OCI-LY1 (cell line): Measurements from ENCODE around the gene CDH4.

Experiments
- H2AFZ ChIP-seq: fragments of 200-600 bp; sonication (generic), shearing (Covaris generic); 2 replicates; pipeline ENCODE4 v1.6.0; 2014; ENCODE audit warnings: antibody characterized with exemption, mild to moderate bottlenecking, low read length
- H3F3A ChIP-seq: fragments of 200-600 bp; sonication (generic), shearing (Covaris generic); 2 replicates; pipeline ENCODE4 v1.6.0; 2014; ENCODE audit warnings: mild to moderate bottlenecking, antibody characterized with exemption, low read length, moderate library complexity; ENCODE audit not compliant: insufficient read depth
- H3K27ac ChIP-seq: fragments of 200-600 bp; sonication (generic); 2 replicates; pipeline ENCODE4 v1.5.1; 2014; ENCODE audit warnings: low read length, mixed run types, mild to moderate bottlenecking, low read depth; ENCODE audit not compliant: poor library complexity, severe bottlenecking
- H3K27me3 ChIP-seq: fragments of 200-600 bp; sonication (generic); 2 replicates; pipeline ENCODE4 v1.6.0; 2014; ENCODE audit warnings: antibody characterized with exemption, mild to moderate bottlenecking, low read length, moderate library complexity; ENCODE audit not compliant: insufficient read depth
- H3K36me3 ChIP-seq: fragments of 200-600 bp; sonication (generic); 2 replicates; pipeline ENCODE4 v1.6.1; 2014; ENCODE audit warnings: mild to moderate bottlenecking, antibody characterized with exemption, low read length, moderate library complexity, mixed read lengths; ENCODE audit not compliant: insufficient read depth
- H3K4me1 ChIP-seq: fragments of 200-600 bp; sonication (generic); 2 replicates; pipeline ENCODE4 v1.5.1; 2014; ENCODE audit warnings: mild to moderate bottlenecking, low read length, moderate library complexity; ENCODE audit not compliant: insufficient read depth, severe bottlenecking
- H3K4me2 ChIP-seq: fragments of 200-600 bp; sonication (generic), shearing (Covaris generic); 2 replicates; pipeline ENCODE4 v1.6.1; 2014; ENCODE audit warnings: low read length
- H3K4me3 ChIP-seq: fragments of 200-600 bp; sonication (generic); 2 replicates; pipeline ENCODE4 v1.5.1; 2014; ENCODE audit warnings: low read length, low read depth, mild to moderate bottlenecking, mixed read lengths; ENCODE audit not compliant: poor library complexity, severe bottlenecking
- H3K79me2 ChIP-seq: fragments of 200-600 bp; shearing (Covaris generic); 2 replicates; pipeline ENCODE4 v1.6.1; 2016; ENCODE audit warnings: mixed run types, low read length, mixed read lengths; ENCODE audit not compliant: insufficient read depth
- H3K9ac ChIP-seq: fragments of 200-600 bp; sonication (generic), shearing (Covaris generic); 2 replicates; pipeline ENCODE4 v1.6.1; 2014; ENCODE audit warnings: mild to moderate bottlenecking, low read length, mixed read lengths
- H3K9me2 ChIP-seq: fragments of 200-600 bp; sonication (generic), shearing (Covaris generic); 2 replicates; pipeline ENCODE4 v1.6.1; 2014; ENCODE audit warnings: low read depth, mild to moderate bottlenecking, low read length, mixed read lengths
- H3K9me3 ChIP-seq: fragments of 200-600 bp; shearing (Covaris generic); 2 replicates; pipeline ENCODE4 v1.6.1; 2014; ENCODE audit warnings: low read length, mixed read lengths
- H4K20me1 ChIP-seq: fragments of 200-600 bp; sonication (generic), shearing (Covaris generic); 2 replicates; pipeline ENCODE4 v1.6.0; 2016; ENCODE audit warnings: mild to moderate bottlenecking, low read length; ENCODE audit not compliant: insufficient read depth
- CTCF ChIP-seq: fragments of 200-600 bp; sonication (generic), shearing (Covaris generic); IDR thresholded peaks from 2 replicates; pipeline ENCODE4 v1.5.1; 2017; ENCODE audit warnings: mild to moderate bottlenecking, antibody characterized with exemption, low read length, moderate library complexity, mixed read lengths
- EZH2 ChIP-seq: fragments of 200-600 bp; sonication (generic), shearing (Covaris generic); IDR thresholded peaks from 2 replicates; pipeline ENCODE4 v1.8.0; 2017; ENCODE audit warnings: borderline replicate concordance, mixed run types, mild to moderate bottlenecking, antibody characterized with exemption, low read length, moderate library complexity, mixed read lengths

The CDH4 gene

GRCh38 chr20:61963149-61963548 is 711.1 kb downstream of the CDH4 start:
- Histone ChIP-seq H4K20me1 (no peaks in the 10 kb centered on the region), H3K9me2 (no peaks in the 10 kb centered on the region)

GRCh38 chr20:61963885-61964674 is 712.0 kb downstream of the CDH4 start:
- no peaks in the 10 kb centered on the region for H4K20me1 ChIP-seq
- H3K4me3 ChIP-seq = no peak overlapping the region
- no peaks in the 10 kb centered on the region for H3K4me1 ChIP-seq
- no peaks in the 10 kb centered on the region for H3F3A ChIP-seq
- no peaks in the 10 kb centered on the region for H3K9me2 ChIP-seq
- H3K36me3 ChIP-seq = no peaks in the 10 kb centered on the region
- no peak overlapping the region for H3K27ac ChIP-seq
- no peak overlapping the region for H3K9ac ChIP-seq
- peaks cover 3% of the 10 kb centered on the region; the same call in 1 of the 2 replicates for H3K27me3 ChIP-seq
- no peak overlapping the region for H3K4me2 ChIP-seq
- H3K79me2 ChIP-seq = no peaks in the 10 kb centered on the region
- no peak for TF ChIP-seq CTCF
- TF ChIP-seq EZH2 = no peak
- H3K9me3 ChIP-seq = no peaks in the 10 kb centered on the region
- no peak overlapping the region for H2AFZ ChIP-seq

More at GRCh38 chr20:61963149-61963548, 711.1 kb downstream of the CDH4 start:
- peaks cover 3% of the 10 kb centered on the region; the same call in 1 of the 2 replicates for H3K27me3 ChIP-seq
- no peak overlapping the region for H3K27ac ChIP-seq
- H3K9ac ChIP-seq = no peak overlapping the region
- no peaks in the 10 kb centered on the region for H3K9me3 ChIP-seq
- H3K36me3 ChIP-seq = no peaks in the 10 kb centered on the region
- H2AFZ ChIP-seq = no peak overlapping the region
- no peaks in the 10 kb centered on the region for H3K4me1 ChIP-seq
- no peaks in the 10 kb centered on the region for H3K79me2 ChIP-seq
- TF ChIP-seq EZH2 (no peak), CTCF (no peak)
- H3F3A ChIP-seq = no peaks in the 10 kb centered on the region
- no peak overlapping the region for H3K4me3 ChIP-seq
- H3K4me2 ChIP-seq = no peak overlapping the region

DNA sequence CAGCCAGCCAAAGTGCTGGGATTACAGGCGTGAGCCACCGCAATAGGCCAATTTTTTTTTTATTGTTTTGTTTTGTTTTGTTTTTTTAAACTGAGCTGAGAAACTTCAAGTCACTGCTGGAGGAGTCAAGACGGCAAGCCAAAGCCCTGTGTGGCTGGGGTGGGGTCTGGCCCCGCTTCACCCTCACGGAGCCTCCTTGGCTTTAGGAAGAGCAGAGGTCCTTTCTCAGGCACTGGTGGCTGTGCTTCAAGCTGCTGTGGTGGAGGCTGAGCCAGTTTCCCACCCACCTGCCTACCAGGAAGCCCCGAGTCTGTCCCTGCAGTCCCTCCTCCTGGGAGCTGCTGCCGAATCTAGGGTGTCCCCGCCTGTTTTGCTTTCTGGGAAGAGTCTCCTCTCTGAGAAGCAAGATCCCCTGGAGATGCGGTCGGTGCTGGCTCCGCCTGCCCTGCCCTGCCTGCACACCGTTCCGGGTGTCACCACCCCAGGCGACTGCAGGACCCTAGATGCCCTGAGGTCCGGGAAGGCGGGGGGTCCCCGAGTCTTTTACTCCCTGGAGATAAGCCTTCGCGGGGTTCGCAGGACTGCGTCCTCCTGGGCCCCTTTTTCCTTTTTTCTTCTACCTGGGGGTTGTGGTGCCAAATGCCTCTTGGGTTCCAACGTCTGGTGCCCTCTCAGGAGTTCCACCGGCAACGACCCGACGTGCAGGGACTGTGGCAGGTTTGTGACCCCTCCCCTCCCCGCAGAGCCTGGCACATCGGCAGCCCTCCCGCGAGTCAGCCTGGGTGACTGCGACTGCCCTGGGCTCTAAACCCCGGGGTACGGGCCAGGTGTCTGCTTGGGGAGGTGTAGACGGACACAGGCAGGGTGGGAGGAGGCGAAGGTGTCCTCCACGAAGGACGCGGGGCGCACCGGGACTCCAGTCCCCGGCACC is 712.9 kb downstream of the CDH4 start:
- Histone ChIP-seq H3K27me3 (0 out of 2 replicates have a peak, but pooled peaks cover 3% of the 10 kb centered on the region), H3K9me2 (no peaks in the 10 kb centered on the region), H3K27ac (no peak overlapping the region), H3K4me3 (no peak overlapping the region), H2AFZ (no peak overlapping the region), H3K36me3 (no peaks in the 10 kb centered on the region), H3K4me1 (no peaks in the 10 kb centered on the region), H4K20me1 (no peaks in the 10 kb centered on the region), H3K9me3 (no peaks in the 10 kb centered on the region), H3F3A (no peaks in the 10 kb centered on the region), H3K9ac (no peak overlapping the region), H3K4me2 (no peak overlapping the region), H3K79me2 (no peaks in the 10 kb centered on the region)
- TF ChIP-seq EZH2 = no peak
- no peak for TF ChIP-seq CTCF
